ENCODE results near the gene ACTR5.

The ACTR5 gene

DNA sequence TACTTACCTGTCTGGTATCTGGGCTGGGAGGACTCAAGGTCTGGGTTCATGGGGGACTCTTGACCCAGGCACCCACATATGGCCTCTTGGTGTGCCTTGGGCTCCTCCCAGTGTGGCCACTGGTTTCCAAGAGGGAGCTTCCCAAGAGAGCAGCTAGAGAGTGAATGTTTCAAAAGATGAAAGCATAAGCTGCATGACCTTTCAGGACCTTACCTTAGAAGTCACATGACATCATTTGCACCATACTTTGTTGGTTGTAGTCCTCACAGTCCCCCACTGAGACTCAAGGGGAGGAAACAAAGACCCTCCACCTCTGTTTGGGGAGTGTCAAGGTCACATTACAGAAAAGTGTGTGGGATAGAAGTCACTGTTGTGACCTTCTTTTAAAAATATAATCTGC, 13.9 kb downstream of the ACTR5 start:
- no peak overlapping the region for H3K4me3 ChIP-seq (ENCODE audit: low read depth, low read length)
- in situ Hi-C loops (cut with HindIII; ENCODE audit: low pct_ligation_motif_present, low sequenced_read_pairs), result no loop called here
- TF ChIP-seq, protein P1, sequence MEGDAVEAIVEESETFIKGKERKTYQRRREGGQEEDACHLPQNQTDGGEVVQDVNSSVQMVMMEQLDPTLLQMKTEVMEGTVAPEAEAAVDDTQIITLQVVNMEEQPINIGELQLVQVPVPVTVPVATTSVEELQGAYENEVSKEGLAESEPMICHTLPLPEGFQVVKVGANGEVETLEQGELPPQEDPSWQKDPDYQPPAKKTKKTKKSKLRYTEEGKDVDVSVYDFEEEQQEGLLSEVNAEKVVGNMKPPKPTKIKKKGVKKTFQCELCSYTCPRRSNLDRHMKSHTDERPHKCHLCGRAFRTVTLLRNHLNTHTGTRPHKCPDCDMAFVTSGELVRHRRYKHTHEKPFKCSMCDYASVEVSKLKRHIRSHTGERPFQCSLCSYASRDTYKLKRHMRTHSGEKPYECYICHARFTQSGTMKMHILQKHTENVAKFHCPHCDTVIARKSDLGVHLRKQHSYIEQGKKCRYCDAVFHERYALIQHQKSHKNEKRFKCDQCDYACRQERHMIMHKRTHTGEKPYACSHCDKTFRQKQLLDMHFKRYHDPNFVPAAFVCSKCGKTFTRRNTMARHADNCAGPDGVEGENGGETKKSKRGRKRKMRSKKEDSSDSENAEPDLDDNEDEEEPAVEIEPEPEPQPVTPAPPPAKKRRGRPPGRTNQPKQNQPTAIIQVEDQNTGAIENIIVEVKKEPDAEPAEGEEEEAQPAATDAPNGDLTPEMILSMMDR (IDR thresholded peaks at IDR 0.05; ENCODE audit: low read depth, low read length, missing control alignments), result no peak
- H3K36me3 ChIP-seq (replicated peaks), result peaks cover 22% of the 10 kb centered on the region
- DNase-seq, result no peak
- no peaks in the 10 kb centered on the region for H3K27me3 ChIP-seq (replicated peaks)
- no peak overlapping the region for H3K27ac ChIP-seq

DNA sequence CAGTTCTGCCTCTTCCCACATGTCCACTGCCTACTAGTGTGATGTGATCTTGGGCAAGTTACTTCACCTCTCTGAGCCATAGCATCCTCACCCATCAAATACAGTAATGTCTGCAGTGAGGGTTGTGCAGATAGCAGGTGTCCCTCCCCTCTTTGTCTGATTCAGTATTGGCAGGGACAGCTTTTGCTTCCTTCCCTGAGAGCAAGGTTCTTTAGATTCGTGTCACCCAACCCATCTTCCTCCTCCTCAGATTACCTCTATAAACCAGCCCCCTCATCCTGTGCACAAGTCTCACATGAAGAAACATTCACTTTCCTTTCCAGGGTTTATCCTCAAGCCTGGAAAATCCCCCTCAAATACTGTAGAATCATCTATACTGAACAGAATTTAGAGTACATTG, 15.4 kb downstream of the ACTR5 start:
- in situ Hi-C loops (cut with HindIII; ENCODE audit: low pct_ligation_motif_present, low sequenced_read_pairs), result no loop called here
- H3K4me3 ChIP-seq (ENCODE audit: low read depth, low read length), result no peak overlapping the region
- TF ChIP-seq, protein P1 (IDR thresholded peaks at IDR 0.05; ENCODE audit: low read depth, low read length, missing control alignments), result no peak
- no peak for DNase-seq
- no peak overlapping the region for H3K27ac ChIP-seq
- H3K27me3 ChIP-seq (replicated peaks), result no peaks in the 10 kb centered on the region
- peaks cover 29% of the 10 kb centered on the region for H3K36me3 ChIP-seq (replicated peaks)

DNA sequence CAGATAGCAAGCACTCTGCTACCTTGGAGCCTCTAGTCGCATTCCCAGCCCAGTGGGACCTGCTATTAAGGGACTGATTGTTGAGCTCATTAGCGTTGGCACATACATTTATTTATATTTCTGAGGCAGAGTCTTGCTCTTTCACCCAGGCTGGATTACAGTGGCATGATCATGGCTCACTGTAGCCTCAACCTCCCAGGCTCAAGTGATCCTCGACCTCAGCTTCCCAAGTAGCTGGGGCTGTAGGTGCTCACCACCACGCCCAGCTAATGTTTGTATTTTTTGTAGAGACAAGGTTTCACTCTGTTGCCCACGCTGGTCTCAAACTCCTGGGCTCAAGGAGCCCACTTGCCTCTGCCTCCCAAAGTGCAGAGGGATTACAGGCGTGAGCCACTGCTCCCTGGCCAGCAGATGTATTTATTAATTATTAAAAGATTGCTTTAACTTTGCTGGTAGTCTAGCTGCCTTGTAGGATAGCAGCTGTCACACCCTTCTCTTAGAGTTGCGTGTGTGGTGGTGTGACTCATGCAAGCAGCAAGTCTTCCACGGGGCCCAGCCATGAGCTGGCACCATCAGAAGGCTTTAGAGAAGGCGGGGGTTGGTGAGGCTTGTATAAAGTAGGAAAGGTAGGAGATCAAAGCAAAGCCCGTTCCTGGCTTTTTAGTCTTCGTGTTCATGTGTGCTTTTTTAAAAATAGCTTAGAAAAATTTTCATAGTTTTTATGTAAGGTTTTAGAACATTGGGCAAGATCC, 16.5 kb downstream of the ACTR5 start:
- H3K36me3 ChIP-seq (replicated peaks), result peaks cover 29% of the 10 kb centered on the region
- H3K27ac ChIP-seq, result no peak overlapping the region
- H3K4me3 ChIP-seq (ENCODE audit: low read depth, low read length), result no peak overlapping the region
- H3K27me3 ChIP-seq (replicated peaks), result no peaks in the 10 kb centered on the region
- peak; percentile 85 for DNase-seq
- in situ Hi-C loops (cut with HindIII; ENCODE audit: low pct_ligation_motif_present, low sequenced_read_pairs), result no loop called here
- TF ChIP-seq, protein P1 (IDR thresholded peaks at IDR 0.05; ENCODE audit: low read depth, low read length, missing control alignments), result no peak

DNA sequence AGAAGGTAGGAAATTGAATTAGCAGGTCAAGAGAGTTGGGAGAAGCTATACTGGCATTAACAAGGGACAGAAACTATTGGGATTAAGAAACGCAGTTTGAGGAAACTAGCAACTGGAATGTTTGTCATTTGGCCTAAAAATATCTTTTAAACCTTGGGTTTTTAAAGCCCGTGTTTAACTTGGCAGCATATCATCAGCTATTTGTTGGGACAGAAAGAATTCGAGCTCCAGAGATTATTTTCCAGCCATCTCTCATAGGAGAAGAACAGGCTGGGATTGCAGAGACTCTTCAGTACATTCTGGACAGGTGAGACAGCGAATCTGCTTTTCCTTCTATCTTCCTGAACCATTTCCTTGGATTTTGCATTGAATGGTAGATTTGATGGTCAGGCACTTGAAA, 17.8 kb downstream of the ACTR5 start:
- Histone ChIP-seq H3K36me3 (replicated peaks) (peaks cover 23% of the 10 kb centered on the region), H3K27ac (no peak overlapping the region), H3K4me3 (ENCODE audit: low read depth, low read length) (no peak overlapping the region), H3K27me3 (replicated peaks) (no peaks in the 10 kb centered on the region)
- in situ Hi-C loops (cut with HindIII; ENCODE audit: low pct_ligation_motif_present, low sequenced_read_pairs), result no loop called here
- DNase-seq, result no peak
- TF ChIP-seq, protein P1 (IDR thresholded peaks at IDR 0.05; ENCODE audit: low read depth, low read length, missing control alignments), result no peak

DNA sequence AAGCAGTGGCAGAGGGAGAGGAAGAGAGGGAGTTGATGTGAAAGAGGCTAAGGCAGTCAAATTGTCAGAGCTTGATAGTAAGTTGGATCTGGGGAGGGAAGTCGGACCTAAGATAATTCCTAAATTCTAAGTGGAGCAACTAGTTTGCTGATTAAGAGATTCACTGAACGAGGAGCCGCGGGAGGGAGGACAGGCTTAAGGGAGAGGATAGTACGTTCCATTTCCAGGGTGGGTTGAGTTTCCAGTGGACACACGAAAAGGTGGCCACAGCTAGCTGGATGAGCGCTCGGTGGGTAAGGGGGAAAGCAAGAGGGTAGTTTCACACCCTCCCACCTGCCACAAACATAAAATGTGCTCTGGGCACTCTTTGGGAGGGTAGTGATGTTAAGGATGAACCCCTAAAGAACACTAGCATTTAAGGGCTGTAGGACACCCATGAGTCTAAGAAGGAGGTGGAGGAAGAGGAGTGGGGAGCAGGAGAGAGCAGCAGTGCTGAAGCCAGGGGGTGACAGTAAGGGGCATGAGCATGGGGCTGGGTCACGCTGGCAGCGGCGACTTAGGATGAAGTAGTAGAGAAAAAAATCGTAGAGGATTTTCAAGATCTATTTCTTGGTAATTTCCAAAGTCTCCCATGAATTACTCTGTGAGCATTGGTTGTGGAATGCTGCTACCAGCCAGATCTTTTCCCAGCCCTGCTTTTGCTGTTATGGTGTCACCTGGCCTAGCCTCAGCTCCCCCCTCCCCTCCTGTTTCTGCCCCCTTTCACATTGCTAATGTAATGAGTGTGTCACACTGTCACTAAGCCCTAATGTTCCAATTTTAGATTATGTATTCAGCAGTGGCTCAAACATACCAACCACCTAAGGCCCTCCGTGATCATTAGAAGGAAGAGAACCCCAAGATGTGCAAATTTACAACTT, 21.4 kb downstream of the ACTR5 start:
- no peak for DNase-seq
- TF ChIP-seq, protein P1 (IDR thresholded peaks at IDR 0.05; ENCODE audit: low read depth, low read length, missing control alignments), result no peak
- Histone ChIP-seq H3K27me3 (replicated peaks) (no peaks in the 10 kb centered on the region), H3K4me3 (ENCODE audit: low read depth, low read length) (no peak overlapping the region), H3K27ac (no peak overlapping the region), H3K36me3 (replicated peaks) (peaks cover 23% of the 10 kb centered on the region)
- in situ Hi-C loops (cut with HindIII; ENCODE audit: low pct_ligation_motif_present, low sequenced_read_pairs), result no loop called here

All from brain microvascular endothelial cell (primary cell).